Loucy (cell line): Measurements from ENCODE around the gene ENKUR.

Source experiments
- H2AFZ ChIP-seq: fragments of 200-600 bp; sonication (generic); 2 replicates; pipeline ENCODE4 v1.6.0; 2016; ENCODE audit warnings: antibody characterized with exemption, mild to moderate bottlenecking, low read length, moderate library complexity
- H3F3A ChIP-seq: fragments of 200-600 bp; 2 replicates; pipeline ENCODE4 v1.6.0; 2016; ENCODE audit warnings: antibody characterized with exemption, low read depth, mild to moderate bottlenecking
- H3K27me3 ChIP-seq: fragments of 200-600 bp; sonication (generic); 2 replicates; pipeline ENCODE4 v1.6.1; 2014; ENCODE audit warnings: low read length, mild to moderate bottlenecking; ENCODE audit not compliant: insufficient read depth, poor library complexity, severe bottlenecking
- H3K36me3 ChIP-seq: fragments of 200-600 bp; sonication (generic); 2 replicates; pipeline ENCODE4 v1.6.1; 2016; ENCODE audit warnings: low read length; ENCODE audit not compliant: insufficient read depth
- H3K4me1 ChIP-seq: fragments of 200-600 bp; sonication (generic); 2 replicates; pipeline ENCODE4 v1.5.1; 2014; ENCODE audit warnings: low read length, mild to moderate bottlenecking; ENCODE audit not compliant: insufficient read depth, poor library complexity, severe bottlenecking
- H3K4me2 ChIP-seq: fragments of 200-600 bp; sonication (generic); 2 replicates; pipeline ENCODE4 v1.6.0; 2014; ENCODE audit warnings: antibody characterized with exemption, low read length, low read depth, mild to moderate bottlenecking; ENCODE audit not compliant: poor library complexity, severe bottlenecking
- H3K4me3 ChIP-seq: fragments of 200-600 bp; sonication (generic); 2 replicates; pipeline ENCODE4 v1.5.1; 2014; ENCODE audit warnings: low read length, mild to moderate bottlenecking, mixed read lengths; ENCODE audit not compliant: poor library complexity, severe bottlenecking
- H3K79me2 ChIP-seq: fragments of 200-600 bp; sonication (generic); 2 replicates; pipeline ENCODE4 v1.6.1; 2014; ENCODE audit warnings: low read length; ENCODE audit not compliant: insufficient read depth
- H3K9ac ChIP-seq: fragments of 200-600 bp; sonication (generic); 2 replicates; pipeline ENCODE4 v1.6.0; 2014; ENCODE audit warnings: mild to moderate bottlenecking, low read depth, low read length, moderate library complexity; ENCODE audit not compliant: poor library complexity, severe bottlenecking
- H3K9me2 ChIP-seq: fragments of 200-600 bp; sonication (generic); replicated peaks from 2 replicates; pipeline ENCODE4 v1.6.1; 2016; ENCODE audit warnings: low read depth, low read length, mixed read lengths
- H3K9me3 ChIP-seq: fragments of 200-600 bp; sonication (generic); 2 replicates; pipeline ENCODE4 v1.6.1; 2014; ENCODE audit warnings: mild to moderate bottlenecking, antibody characterized with exemption, low read length, low read depth; ENCODE audit not compliant: insufficient read depth
- H4K20me1 ChIP-seq: fragments of 200-600 bp; sonication (generic); 2 replicates; pipeline ENCODE4 v1.6.0; 2014; ENCODE audit warnings: antibody characterized with exemption, low read length, mild to moderate bottlenecking; ENCODE audit not compliant: insufficient read depth, poor library complexity, severe bottlenecking
- CTCF ChIP-seq: fragments of 200-600 bp; sonication (generic); conservative IDR thresholded peaks from 2 replicates; pipeline ENCODE4 v1.5.1; 2014; ENCODE audit warnings: mild to moderate bottlenecking, antibody characterized with exemption, low read length
- EZH2phosphoT487 ChIP-seq: fragments of 200-600 bp; IDR thresholded peaks from 2 replicates; pipeline ENCODE4 v1.6.1; 2018; ENCODE audit warnings: antibody characterized with exemption, mild to moderate bottlenecking, moderate library complexity, borderline replicate concordance

ENKUR gene

GRCh38 chr10:24982319-24983112 is 33.4 kb downstream of the ENKUR start:
- Histone ChIP-seq H3K9me2 (no peaks in the 10 kb centered on the region), H3F3A (no peaks in the 10 kb centered on the region), H3K4me1 (no peaks in the 10 kb centered on the region), H4K20me1 (no peaks in the 10 kb centered on the region), H3K79me2 (no peaks in the 10 kb centered on the region), H3K4me3 (no peak overlapping the region), H3K27me3 (no peaks in the 10 kb centered on the region), H3K36me3 (no peaks in the 10 kb centered on the region), H3K9ac (no peak overlapping the region), H3K9me3 (no peaks in the 10 kb centered on the region), H3K4me2 (no peak overlapping the region), H2AFZ (no peak overlapping the region)
- TF ChIP-seq EZH2phosphoT487 (no peak), CTCF (no peak)

DNA sequence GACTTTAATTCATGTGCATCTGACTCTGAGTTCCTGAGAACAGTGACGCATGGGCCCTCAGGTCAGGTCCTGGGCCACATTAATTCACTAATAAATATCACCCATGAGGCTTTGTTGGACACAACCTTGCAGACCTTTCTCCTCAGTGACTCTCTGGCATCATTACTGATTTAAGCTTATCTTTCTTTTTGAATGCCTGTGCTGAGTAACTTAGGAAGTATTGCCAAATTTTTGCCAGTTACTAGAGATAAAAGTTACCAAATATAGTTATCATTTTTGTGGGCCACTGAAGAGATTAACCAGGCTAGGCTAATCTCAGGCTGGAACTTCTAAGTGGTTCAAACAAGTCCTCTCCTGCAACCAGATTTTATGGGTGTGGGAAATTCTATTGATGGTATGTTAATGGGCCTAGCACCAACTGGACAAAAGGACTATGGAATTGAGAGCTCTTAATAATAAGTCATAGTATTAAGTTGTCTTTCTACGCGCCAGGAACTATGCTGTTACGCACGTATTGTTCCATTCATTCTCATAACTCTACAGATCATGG is 34.7 kb downstream of the ENKUR start:
- Histone ChIP-seq H3K36me3 (no peaks in the 10 kb centered on the region), H4K20me1 (no peaks in the 10 kb centered on the region), H3K79me2 (no peaks in the 10 kb centered on the region), H3F3A (no peaks in the 10 kb centered on the region), H3K4me1 (no peaks in the 10 kb centered on the region), H3K4me2 (no peak overlapping the region), H2AFZ (no peak overlapping the region), H3K27me3 (no peaks in the 10 kb centered on the region), H3K9me3 (no peaks in the 10 kb centered on the region), H3K9me2 (no peaks in the 10 kb centered on the region), H3K9ac (no peak overlapping the region), H3K4me3 (no peak overlapping the region)
- TF ChIP-seq EZH2phosphoT487 (no peak), CTCF (no peak)

DNA sequence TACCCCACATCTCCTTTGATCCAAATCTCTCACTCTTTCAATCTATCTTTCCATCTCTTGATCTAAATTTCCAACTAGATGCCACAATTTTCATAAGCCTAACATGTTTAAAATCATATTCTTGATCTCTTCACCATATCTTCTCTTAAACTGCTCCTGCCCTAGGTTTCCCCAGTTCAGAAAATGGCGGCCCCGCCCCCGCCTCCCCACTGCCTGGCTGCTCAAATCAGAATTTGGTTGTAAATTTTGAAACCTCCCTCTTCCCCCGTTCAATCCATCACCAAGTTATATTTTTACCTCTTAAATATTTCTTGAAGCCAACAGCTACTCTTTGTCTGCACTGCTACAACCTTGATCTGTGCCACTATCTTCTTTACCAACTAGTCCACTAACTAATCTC is 36.3 kb downstream of the ENKUR start:
- H3F3A ChIP-seq: no peaks in the 10 kb centered on the region
- H3K9me3 ChIP-seq: no peaks in the 10 kb centered on the region
- TF ChIP-seq CTCF (no peak), EZH2phosphoT487 (no peak)
- H3K79me2 ChIP-seq: no peaks in the 10 kb centered on the region
- H3K4me2 ChIP-seq: no peak overlapping the region
- H3K27me3 ChIP-seq: no peaks in the 10 kb centered on the region
- no peaks in the 10 kb centered on the region for H3K9me2 ChIP-seq
- no peaks in the 10 kb centered on the region for H3K4me1 ChIP-seq
- no peak overlapping the region for H3K4me3 ChIP-seq
- H2AFZ ChIP-seq: no peak overlapping the region
- H3K9ac ChIP-seq: no peak overlapping the region
- H3K36me3 ChIP-seq: no peaks in the 10 kb centered on the region
- no peaks in the 10 kb centered on the region for H4K20me1 ChIP-seq
